ENCODE data around the gene NLRC4.
"Not testable (repeated sequence)": the region's sequence is repeated elsewhere in the genome, so short reads cannot be mapped to it uniquely, and the experiment has no call there.

GRCh38 chr2:32203428-32203827, 61.3 kb downstream of the NLRC4 start:
- TF ChIP-seq CTCF, POLR2A (IDR thresholded peaks at IDR 0.05): not testable (repeated sequence)
